ENCODE data around the gene TMEM184B.

TMEM184B gene

DNA sequence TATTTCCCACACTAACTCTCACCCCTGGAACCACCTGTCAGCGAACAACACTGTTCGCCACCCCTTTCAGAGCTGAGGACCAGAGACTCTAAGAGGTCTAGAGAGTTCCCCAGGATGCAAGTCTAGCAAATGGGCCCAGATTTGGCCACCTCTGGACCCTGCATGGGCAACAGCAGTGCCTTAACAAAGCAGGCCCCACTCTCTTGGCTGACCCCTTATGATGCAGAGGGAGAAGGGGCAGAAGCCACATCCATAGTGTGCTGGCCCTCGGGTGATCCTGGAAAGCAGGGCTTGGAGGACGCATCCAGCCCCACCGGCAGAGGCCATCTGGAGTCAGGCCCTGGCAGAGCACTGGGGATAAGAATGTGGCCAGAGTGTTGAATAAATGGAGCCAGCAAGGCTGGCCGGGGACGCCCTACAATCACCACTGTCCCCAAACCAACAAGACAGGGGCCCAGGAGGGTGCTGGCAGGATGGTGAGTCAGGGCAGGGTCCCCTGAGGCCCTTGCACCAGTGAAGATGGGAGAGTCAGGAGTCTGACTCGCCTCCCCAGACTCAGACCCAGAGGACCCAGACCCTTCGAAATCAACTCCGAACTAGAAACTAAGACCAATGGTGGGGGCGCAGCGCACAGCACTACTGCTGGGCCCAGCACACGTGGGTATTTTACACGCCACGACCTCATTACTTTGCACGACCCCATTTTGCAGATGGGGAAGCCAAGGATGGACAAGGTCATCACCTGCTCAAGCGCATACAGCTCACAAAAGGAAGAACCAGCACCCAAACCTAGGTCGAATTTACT, 37.9 kb upstream of the TMEM184B start:
- ATAC-seq = no peak

DNA sequence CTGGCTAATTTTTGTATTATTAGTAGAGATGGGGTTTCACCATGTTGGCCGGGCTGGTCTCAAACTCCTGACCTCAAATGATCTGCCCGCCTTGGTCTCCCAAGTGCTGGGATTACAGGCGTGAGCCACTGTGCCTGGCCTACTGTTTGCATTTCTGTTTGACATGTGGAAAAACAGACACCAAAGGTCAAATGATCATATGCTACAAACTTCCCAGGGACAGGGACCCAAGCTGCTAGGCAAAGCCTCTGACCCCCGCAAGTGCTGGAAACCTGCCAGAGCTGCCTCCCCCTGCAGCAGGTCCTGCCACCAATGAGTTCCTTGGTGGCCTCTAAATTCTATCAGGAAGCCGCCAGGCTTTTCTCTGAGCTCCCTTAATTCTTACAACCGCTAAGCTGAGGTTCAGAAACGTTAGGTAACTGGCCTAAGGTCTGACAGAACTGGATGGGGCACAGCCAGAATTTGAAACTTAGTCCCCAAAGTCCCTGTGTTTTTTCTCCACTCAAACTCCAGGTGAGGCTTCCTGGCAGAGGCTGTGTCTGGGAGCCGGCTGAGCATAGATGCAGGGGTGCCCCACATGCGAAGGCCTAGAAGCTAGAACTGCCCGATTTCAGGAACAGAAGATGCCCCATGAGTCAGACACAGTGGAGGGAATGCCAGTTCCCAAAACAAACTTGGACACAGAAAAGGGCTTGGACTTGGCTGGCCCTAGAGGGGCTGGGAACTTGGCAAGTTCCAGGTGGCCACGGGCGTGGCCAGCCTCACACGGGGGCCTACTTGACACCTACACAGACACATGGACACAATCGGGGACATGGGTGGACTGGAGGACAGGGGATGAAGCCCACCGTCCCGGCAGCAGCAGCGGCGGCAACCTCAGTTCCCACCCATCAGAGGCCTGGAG, 37.1 kb upstream of the TMEM184B start:
- no peak for ATAC-seq
- TF ChIP-seq, protein P1, sequence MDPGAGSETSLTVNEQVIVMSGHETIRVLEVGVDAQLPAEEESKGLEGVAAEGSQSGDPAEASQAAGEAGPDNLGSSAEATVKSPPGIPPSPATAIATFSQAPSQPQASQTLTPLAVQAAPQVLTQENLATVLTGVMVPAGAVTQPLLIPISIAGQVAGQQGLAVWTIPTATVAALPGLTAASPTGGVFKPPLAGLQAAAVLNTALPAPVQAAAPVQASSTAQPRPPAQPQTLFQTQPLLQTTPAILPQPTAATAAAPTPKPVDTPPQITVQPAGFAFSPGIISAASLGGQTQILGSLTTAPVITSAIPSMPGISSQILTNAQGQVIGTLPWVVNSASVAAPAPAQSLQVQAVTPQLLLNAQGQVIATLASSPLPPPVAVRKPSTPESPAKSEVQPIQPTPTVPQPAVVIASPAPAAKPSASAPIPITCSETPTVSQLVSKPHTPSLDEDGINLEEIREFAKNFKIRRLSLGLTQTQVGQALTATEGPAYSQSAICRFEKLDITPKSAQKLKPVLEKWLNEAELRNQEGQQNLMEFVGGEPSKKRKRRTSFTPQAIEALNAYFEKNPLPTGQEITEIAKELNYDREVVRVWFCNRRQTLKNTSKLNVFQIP (CRISPR knock-in tag; IDR thresholded peaks at IDR 0.05; ENCODE audit: borderline replicate concordance, low read depth) = no peak
- TF ChIP-seq, protein P2, sequence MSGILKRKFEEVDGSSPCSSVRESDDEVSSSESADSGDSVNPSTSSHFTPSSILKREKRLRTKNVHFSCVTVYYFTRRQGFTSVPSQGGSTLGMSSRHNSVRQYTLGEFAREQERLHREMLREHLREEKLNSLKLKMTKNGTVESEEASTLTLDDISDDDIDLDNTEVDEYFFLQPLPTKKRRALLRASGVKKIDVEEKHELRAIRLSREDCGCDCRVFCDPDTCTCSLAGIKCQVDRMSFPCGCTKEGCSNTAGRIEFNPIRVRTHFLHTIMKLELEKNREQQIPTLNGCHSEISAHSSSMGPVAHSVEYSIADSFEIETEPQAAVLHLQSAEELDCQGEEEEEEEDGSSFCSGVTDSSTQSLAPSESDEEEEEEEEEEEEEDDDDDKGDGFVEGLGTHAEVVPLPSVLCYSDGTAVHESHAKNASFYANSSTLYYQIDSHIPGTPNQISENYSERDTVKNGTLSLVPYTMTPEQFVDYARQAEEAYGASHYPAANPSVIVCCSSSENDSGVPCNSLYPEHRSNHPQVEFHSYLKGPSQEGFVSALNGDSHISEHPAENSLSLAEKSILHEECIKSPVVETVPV (CRISPR knock-in tag; IDR thresholded peaks at IDR 0.05) = no peak
- TF ChIP-seq CSDC2 (CRISPR knock-in tag; IDR thresholded peaks at IDR 0.05) (no peak), GLIS3 (CRISPR knock-in tag; IDR thresholded peaks at IDR 0.05) (no peak), ESRRG (CRISPR knock-in tag; IDR thresholded peaks at IDR 0.05) (no peak), ZNF70 (CRISPR knock-in tag; IDR thresholded peaks at IDR 0.05) (no peak)

More for the DNA sequence above, 37.9 kb upstream of the TMEM184B start:
- TF ChIP-seq, protein P3, sequence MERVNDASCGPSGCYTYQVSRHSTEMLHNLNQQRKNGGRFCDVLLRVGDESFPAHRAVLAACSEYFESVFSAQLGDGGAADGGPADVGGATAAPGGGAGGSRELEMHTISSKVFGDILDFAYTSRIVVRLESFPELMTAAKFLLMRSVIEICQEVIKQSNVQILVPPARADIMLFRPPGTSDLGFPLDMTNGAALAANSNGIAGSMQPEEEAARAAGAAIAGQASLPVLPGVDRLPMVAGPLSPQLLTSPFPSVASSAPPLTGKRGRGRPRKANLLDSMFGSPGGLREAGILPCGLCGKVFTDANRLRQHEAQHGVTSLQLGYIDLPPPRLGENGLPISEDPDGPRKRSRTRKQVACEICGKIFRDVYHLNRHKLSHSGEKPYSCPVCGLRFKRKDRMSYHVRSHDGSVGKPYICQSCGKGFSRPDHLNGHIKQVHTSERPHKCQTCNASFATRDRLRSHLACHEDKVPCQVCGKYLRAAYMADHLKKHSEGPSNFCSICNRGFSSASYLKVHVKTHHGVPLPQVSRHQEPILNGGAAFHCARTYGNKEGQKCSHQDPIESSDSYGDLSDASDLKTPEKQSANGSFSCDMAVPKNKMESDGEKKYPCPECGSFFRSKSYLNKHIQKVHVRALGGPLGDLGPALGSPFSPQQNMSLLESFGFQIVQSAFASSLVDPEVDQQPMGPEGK (CRISPR knock-in tag; IDR thresholded peaks at IDR 0.05; ENCODE audit: borderline replicate concordance) = no peak
- TF ChIP-seq OSR1 (CRISPR knock-in tag; IDR thresholded peaks at IDR 0.05) = no peak
- TF ChIP-seq, protein P2 (CRISPR knock-in tag; IDR thresholded peaks at IDR 0.05) = no peak
- TF ChIP-seq ZFP30 (CRISPR knock-in tag; IDR thresholded peaks at IDR 0.05) = no peak
- no peak for TF ChIP-seq ZNF565 (CRISPR knock-in tag; conservative IDR thresholded peaks at IDR 0.05; ENCODE audit: low read depth)
- no peak for TF ChIP-seq CSDC2 (CRISPR knock-in tag; IDR thresholded peaks at IDR 0.05)
- no peak for TF ChIP-seq ZNF70 (CRISPR knock-in tag; IDR thresholded peaks at IDR 0.05)
- TF ChIP-seq, protein P1 (CRISPR knock-in tag; IDR thresholded peaks at IDR 0.05; ENCODE audit: borderline replicate concordance, low read depth) = no peak
- TF ChIP-seq, protein P4, sequence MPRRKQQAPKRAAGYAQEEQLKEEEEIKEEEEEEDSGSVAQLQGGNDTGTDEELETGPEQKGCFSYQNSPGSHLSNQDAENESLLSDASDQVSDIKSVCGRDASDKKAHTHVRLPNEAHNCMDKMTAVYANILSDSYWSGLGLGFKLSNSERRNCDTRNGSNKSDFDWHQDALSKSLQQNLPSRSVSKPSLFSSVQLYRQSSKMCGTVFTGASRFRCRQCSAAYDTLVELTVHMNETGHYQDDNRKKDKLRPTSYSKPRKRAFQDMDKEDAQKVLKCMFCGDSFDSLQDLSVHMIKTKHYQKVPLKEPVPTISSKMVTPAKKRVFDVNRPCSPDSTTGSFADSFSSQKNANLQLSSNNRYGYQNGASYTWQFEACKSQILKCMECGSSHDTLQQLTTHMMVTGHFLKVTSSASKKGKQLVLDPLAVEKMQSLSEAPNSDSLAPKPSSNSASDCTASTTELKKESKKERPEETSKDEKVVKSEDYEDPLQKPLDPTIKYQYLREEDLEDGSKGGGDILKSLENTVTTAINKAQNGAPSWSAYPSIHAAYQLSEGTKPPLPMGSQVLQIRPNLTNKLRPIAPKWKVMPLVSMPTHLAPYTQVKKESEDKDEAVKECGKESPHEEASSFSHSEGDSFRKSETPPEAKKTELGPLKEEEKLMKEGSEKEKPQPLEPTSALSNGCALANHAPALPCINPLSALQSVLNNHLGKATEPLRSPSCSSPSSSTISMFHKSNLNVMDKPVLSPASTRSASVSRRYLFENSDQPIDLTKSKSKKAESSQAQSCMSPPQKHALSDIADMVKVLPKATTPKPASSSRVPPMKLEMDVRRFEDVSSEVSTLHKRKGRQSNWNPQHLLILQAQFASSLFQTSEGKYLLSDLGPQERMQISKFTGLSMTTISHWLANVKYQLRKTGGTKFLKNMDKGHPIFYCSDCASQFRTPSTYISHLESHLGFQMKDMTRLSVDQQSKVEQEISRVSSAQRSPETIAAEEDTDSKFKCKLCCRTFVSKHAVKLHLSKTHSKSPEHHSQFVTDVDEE (CRISPR knock-in tag; IDR thresholded peaks at IDR 0.05) = no peak
- TF ChIP-seq PPARA (CRISPR knock-in tag; IDR thresholded peaks at IDR 0.05; ENCODE audit: borderline replicate concordance) = no peak
- TF ChIP-seq TOX (CRISPR knock-in tag; IDR thresholded peaks at IDR 0.05; ENCODE audit: borderline replicate concordance) = no peak
- TF ChIP-seq ZNF8 (CRISPR knock-in tag; IDR thresholded peaks at IDR 0.05) = no peak
- no peak for TF ChIP-seq ESRRG (CRISPR knock-in tag; IDR thresholded peaks at IDR 0.05)
- TF ChIP-seq ARNTL (CRISPR knock-in tag; IDR thresholded peaks at IDR 0.05; ENCODE audit: borderline replicate concordance, low read depth) = no peak
- no peak for TF ChIP-seq ISL1 (CRISPR knock-in tag; IDR thresholded peaks at IDR 0.05)
- no peak for TF ChIP-seq TCF4 (CRISPR knock-in tag; IDR thresholded peaks at IDR 0.05; ENCODE audit: borderline replicate concordance)
- no peak for TF ChIP-seq GLIS3 (CRISPR knock-in tag; IDR thresholded peaks at IDR 0.05)
